Liver (tissue), 9 donors: Measurements from ENCODE around the gene PM20D2. TPM values are rescaled to one million over a fixed set of nuclear protein-coding genes. Genes with fewer than 3 reads are reported as not detected.

Experiments used
- DNase-seq: peaks from one replicate; pipeline ENCODE4 v3.0.0-alpha.2; 2017; ENCODE audit warnings: low spot score
- H3K27ac ChIP-seq, 2 donors: one replicate each; pipeline ENCODE4 v1.7.0; 2013; ENCODE audit warnings: inconsistent platforms in 2 of 2, low read length in 2 of 2, control low read depth in 1 of 2, low read depth in 1 of 2, mild to moderate bottlenecking in 1 of 2
- H3K27me3 ChIP-seq, 4 donors: one replicate each; pipeline versions ENCODE4 v1.6.1 to v1.7.0; 2013; ENCODE audit warnings: low read length in 3 of 4, inconsistent platforms in 1 of 4, mild to moderate bottlenecking in 1 of 4, moderate library complexity in 1 of 4; ENCODE audit not compliant: control insufficient read depth in 4 of 4, insufficient read depth in 4 of 4
- H3K36me3 ChIP-seq, 4 donors: one replicate each; pipeline versions ENCODE4 v1.6.1 to v1.7.0; 2013; ENCODE audit warnings: low read length in 3 of 4, mild to moderate bottlenecking in 3 of 4, low read depth in 1 of 4, moderate library complexity in 1 of 4; ENCODE audit not compliant: control insufficient read depth in 4 of 4, insufficient read depth in 3 of 4
- H3K4me1 ChIP-seq, 4 donors: one replicate each; pipeline versions ENCODE4 v1.6.1 to v1.7.0; 2013; ENCODE audit warnings: low read length in 3 of 4, mild to moderate bottlenecking in 3 of 4, moderate library complexity in 1 of 4; ENCODE audit not compliant: control insufficient read depth in 4 of 4, insufficient read depth in 4 of 4
- H3K4me3 ChIP-seq, 3 donors: one replicate each; pipeline versions ENCODE4 v1.6.1 to v1.7.0; 2013; ENCODE audit warnings: low read length in 3 of 3, control low read depth in 1 of 3, low read depth in 1 of 3, mild to moderate bottlenecking in 1 of 3
- H3K9ac ChIP-seq, 2 donors: one replicate each; pipeline ENCODE4 v1.7.0; 2013; ENCODE audit warnings: low read length in 2 of 2, mild to moderate bottlenecking in 2 of 2, moderate library complexity in 2 of 2, control low read depth in 1 of 2, low read depth in 1 of 2
- H3K9me3 ChIP-seq, 4 donors: one replicate each; pipeline versions ENCODE4 v1.6.1 to v1.7.0; 2013; ENCODE audit warnings: low read length in 3 of 4; ENCODE audit not compliant: control insufficient read depth in 4 of 4
- EGR1 ChIP-seq, 2 donors: IDR thresholded peaks; 2 replicates each; pipeline ENCODE4 v1.6.1; 2016 to 2018; ENCODE audit warnings: antibody characterized with exemption in 2 of 2, low read depth in 2 of 2
- FOXA1 ChIP-seq: IDR thresholded peaks from 2 replicates; pipeline ENCODE4 v1.6.1; 2016; ENCODE audit warnings: antibody characterized with exemption
- FOXA2 ChIP-seq: IDR thresholded peaks from 2 replicates; pipeline ENCODE4 v1.6.1; 2016; ENCODE audit warnings: antibody characterized with exemption
- GABPA ChIP-seq, 2 donors: IDR thresholded peaks in 1 of 2; conservative IDR thresholded peaks in 1 of 2; 2 replicates each; pipeline ENCODE4 v1.6.1; 2016; ENCODE audit warnings: antibody characterized with exemption in 2 of 2, mild to moderate bottlenecking in 1 of 2, moderate library complexity in 1 of 2
- HNF4A ChIP-seq, 2 donors: conservative IDR thresholded peaks; 2 replicates each; pipeline ENCODE4 v1.6.1; 2016; ENCODE audit warnings: antibody characterized with exemption in 2 of 2, mild to moderate bottlenecking in 2 of 2
- JUND ChIP-seq, 2 donors: IDR thresholded peaks; 2 replicates each; pipeline ENCODE4 v1.6.1; 2016; ENCODE audit warnings: antibody characterized with exemption in 2 of 2
- NR2F2 ChIP-seq: IDR thresholded peaks from 2 replicates; pipeline ENCODE4 v1.6.1; 2016; ENCODE audit warnings: antibody characterized with exemption
- RAD21 ChIP-seq, 2 donors: IDR thresholded peaks; 2 replicates each; pipeline ENCODE4 v1.6.1; 2016; ENCODE audit warnings: antibody characterized with exemption in 2 of 2, mild to moderate bottlenecking in 2 of 2
- RXRA ChIP-seq, 2 donors: IDR thresholded peaks; 2 replicates each; pipeline ENCODE4 v1.6.1; 2017 to 2018; ENCODE audit warnings: antibody characterized with exemption in 2 of 2, mild to moderate bottlenecking in 1 of 2
- SP1 ChIP-seq: IDR thresholded peaks from 2 replicates; pipeline ENCODE4 v1.6.1; 2018; ENCODE audit warnings: antibody characterized with exemption, mild to moderate bottlenecking
- TAF1 ChIP-seq: conservative IDR thresholded peaks from 2 replicates; pipeline ENCODE4 v1.6.1; 2016; ENCODE audit warnings: antibody characterized with exemption, mild to moderate bottlenecking
- YY1 ChIP-seq: IDR thresholded peaks from 2 replicates; pipeline ENCODE4 v1.6.1; 2016; ENCODE audit warnings: antibody characterized with exemption, mild to moderate bottlenecking
- WGBS: extraction: QIAGEN DNeasy Blood & Tissue Kit; methylation state at CpG from one replicate; pipeline ENCODE4 v1.1.7; 2013; 5-methylcytosine and 5-hydroxymethylcytosine counted together
- polyA plus RNA-seq, 2 donors: library from polyadenylated mRNA; stranded (reverse) in 1 of 2; unstranded in 1 of 2; fragments of 200-250 nt in 1 of 2; fragments of >200 nt in 1 of 2; fragmentation: Nextera tagmentation in 1 of 2; extraction: Ambion mirVana in 1 of 2; gene quantifications; one replicate each; pipeline versions ENCODE4 v1.2.1 to v1.2.3, GENCODE V29; 2013 to 2015
- total RNA-seq, 2 donors: library from RNA; depleted of rRNA; stranded (reverse); fragments of >200 nt; gene quantifications; one replicate each; pipeline ENCODE4 v1.2.3, GENCODE V29; 2014
- TF ChIP-seq, protein P1 (sequence below): IDR thresholded peaks from 2 replicates; pipeline ENCODE4 v1.6.1; 2016; ENCODE audit warnings: antibody characterized with exemption, mild to moderate bottlenecking
- TF ChIP-seq, protein P2 (sequence below): IDR thresholded peaks from 2 replicates; pipeline ENCODE4 v1.6.1; 2016; ENCODE audit warnings: antibody characterized with exemption
- TF ChIP-seq, protein P3 (sequence below): fragments of 150-350 bp; IDR thresholded peaks from 2 replicates; pipeline ENCODE4 v1.5.1; 2017; ENCODE audit warnings: improper control_type of control experiment, low read depth, low read length; ENCODE audit not compliant: missing input control
- TF ChIP-seq, protein P4 (sequence below): IDR thresholded peaks from 2 replicates; pipeline ENCODE4 v1.6.1; 2016; ENCODE audit warnings: antibody characterized with exemption
- TF ChIP-seq, protein P5 (sequence below): IDR thresholded peaks from 2 replicates; pipeline ENCODE4 v1.6.1; 2016; ENCODE audit warnings: antibody characterized with exemption
- donor health status: healthy.
- donor health status: healthy.
- donor health status: healthy.
- donor health status: healthy.
- donor health status: healthy.

PM20D2 gene
- total and polyA plus RNA-seq, 4 donors, result 1.7 to 12.4 (median 4.5) TPM

DNA sequence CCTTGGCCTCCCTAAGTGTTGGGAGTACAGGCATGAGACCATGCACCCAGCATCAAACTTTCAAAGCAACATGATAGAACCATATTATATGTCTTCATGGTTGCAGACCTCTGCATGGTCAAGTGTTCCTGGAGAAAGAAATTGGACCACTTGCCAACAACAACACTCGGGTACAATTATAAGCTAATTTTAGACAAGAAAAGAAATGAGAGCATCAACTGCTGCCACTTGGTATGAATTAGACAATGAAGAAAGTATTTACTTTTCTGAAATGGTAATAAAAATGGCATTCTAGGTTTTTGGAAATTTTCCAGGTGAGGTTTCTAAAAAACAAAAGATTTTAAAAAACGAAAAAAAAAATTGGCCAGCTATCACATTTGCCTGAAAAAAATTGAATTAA lies 7.7 kb upstream of the PM20D2 start:
- H3K9me3 ChIP-seq, result no peaks in the 10 kb centered on the region
- H3K9ac ChIP-seq, result no peak overlapping the region
- peaks cover 9 to 16% (median 13%) of the 10 kb centered on the region in 4 donors for H3K4me1 ChIP-seq
- H3K27me3 ChIP-seq, result no peaks in the 10 kb centered on the region
- DNase-seq, result no peak
- H3K36me3 ChIP-seq, result no peaks in the 10 kb centered on the region
- no peak overlapping the region for H3K27ac ChIP-seq
- WGBS, result 70% methylated on average over 2 of the region's 2 CpGs
- no peak overlapping the region for H3K4me3 ChIP-seq
- TF ChIP-seq, protein P1, sequence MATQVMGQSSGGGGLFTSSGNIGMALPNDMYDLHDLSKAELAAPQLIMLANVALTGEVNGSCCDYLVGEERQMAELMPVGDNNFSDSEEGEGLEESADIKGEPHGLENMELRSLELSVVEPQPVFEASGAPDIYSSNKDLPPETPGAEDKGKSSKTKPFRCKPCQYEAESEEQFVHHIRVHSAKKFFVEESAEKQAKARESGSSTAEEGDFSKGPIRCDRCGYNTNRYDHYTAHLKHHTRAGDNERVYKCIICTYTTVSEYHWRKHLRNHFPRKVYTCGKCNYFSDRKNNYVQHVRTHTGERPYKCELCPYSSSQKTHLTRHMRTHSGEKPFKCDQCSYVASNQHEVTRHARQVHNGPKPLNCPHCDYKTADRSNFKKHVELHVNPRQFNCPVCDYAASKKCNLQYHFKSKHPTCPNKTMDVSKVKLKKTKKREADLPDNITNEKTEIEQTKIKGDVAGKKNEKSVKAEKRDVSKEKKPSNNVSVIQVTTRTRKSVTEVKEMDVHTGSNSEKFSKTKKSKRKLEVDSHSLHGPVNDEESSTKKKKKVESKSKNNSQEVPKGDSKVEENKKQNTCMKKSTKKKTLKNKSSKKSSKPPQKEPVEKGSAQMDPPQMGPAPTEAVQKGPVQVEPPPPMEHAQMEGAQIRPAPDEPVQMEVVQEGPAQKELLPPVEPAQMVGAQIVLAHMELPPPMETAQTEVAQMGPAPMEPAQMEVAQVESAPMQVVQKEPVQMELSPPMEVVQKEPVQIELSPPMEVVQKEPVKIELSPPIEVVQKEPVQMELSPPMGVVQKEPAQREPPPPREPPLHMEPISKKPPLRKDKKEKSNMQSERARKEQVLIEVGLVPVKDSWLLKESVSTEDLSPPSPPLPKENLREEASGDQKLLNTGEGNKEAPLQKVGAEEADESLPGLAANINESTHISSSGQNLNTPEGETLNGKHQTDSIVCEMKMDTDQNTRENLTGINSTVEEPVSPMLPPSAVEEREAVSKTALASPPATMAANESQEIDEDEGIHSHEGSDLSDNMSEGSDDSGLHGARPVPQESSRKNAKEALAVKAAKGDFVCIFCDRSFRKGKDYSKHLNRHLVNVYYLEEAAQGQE, result no peak
- TF ChIP-seq, protein P2, sequence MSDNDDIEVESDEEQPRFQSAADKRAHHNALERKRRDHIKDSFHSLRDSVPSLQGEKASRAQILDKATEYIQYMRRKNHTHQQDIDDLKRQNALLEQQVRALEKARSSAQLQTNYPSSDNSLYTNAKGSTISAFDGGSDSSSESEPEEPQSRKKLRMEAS, result no peak
- TF ChIP-seq JUND (IDR thresholded peaks at IDR 0.05) (no peak), YY1 (no peak), RXRA (IDR thresholded peaks at IDR 0.05) (no peak), RAD21 (IDR thresholded peaks at IDR 0.05) (no peak), GABPA (IDR thresholded peaks at IDR 0.05 in 1 of 2, conservative IDR thresholded peaks at IDR 0.05 in 1 of 2) (no peak), NR2F2 (no peak), EGR1 (IDR thresholded peaks at IDR 0.05; ENCODE audit: low read depth in 2 of 2) (no peak), FOXA1 (no peak), SP1 (no peak)
- TF ChIP-seq, protein P3, sequence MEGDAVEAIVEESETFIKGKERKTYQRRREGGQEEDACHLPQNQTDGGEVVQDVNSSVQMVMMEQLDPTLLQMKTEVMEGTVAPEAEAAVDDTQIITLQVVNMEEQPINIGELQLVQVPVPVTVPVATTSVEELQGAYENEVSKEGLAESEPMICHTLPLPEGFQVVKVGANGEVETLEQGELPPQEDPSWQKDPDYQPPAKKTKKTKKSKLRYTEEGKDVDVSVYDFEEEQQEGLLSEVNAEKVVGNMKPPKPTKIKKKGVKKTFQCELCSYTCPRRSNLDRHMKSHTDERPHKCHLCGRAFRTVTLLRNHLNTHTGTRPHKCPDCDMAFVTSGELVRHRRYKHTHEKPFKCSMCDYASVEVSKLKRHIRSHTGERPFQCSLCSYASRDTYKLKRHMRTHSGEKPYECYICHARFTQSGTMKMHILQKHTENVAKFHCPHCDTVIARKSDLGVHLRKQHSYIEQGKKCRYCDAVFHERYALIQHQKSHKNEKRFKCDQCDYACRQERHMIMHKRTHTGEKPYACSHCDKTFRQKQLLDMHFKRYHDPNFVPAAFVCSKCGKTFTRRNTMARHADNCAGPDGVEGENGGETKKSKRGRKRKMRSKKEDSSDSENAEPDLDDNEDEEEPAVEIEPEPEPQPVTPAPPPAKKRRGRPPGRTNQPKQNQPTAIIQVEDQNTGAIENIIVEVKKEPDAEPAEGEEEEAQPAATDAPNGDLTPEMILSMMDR, result no peak
- TF ChIP-seq, protein P4, sequence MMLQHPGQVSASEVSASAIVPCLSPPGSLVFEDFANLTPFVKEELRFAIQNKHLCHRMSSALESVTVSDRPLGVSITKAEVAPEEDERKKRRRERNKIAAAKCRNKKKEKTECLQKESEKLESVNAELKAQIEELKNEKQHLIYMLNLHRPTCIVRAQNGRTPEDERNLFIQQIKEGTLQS, result no peak

DNA sequence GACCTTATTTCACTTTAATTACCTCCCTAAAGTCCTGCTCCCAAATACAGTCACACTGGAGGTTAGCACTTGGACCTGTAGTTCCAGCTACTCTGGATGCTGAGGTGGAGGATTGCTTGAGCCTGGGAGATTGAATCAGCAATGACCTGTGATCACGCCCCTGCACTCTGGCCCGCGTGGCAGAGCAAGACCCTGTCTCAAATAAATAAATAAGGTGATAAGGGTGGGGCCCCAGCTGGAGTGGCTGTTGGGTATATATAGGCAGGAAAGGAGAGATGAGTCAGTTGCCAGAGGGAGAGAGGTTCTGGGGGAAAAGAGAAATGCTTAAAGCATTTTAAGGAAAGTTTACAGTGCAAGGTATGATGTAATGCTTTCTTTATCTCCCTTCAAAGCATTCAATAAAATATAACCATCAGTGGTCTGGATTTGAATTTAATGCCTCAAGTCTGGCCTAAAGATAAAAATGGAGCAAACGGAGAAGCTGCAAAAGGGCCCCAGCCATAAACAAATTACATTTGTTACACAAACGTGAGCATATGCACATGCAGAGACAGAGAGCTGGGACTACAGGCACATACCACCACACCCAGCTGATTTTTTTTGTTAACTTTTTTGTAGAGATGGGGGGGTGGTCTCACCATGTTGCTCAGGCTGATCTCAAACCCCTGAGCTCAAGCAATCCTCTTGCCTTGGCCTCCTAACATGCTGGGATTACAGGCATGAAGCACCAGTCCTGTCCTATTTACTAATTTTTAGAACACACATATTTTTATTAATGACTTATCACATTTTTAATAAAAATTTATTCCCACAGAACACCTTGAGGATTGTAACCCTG lies 6.1 kb upstream of the PM20D2 start:
- 83% methylated on average over 5 of the region's 5 CpGs for WGBS
- DNase-seq, result no peak
- peaks cover 9 to 16% (median 13%) of the 10 kb centered on the region in 4 donors for H3K4me1 ChIP-seq

More for the DNA sequence above, 6.1 kb upstream of the PM20D2 start:
- TF ChIP-seq GABPA (IDR thresholded peaks at IDR 0.05 in 1 of 2, conservative IDR thresholded peaks at IDR 0.05 in 1 of 2), result no peak
- TF ChIP-seq, protein P5, sequence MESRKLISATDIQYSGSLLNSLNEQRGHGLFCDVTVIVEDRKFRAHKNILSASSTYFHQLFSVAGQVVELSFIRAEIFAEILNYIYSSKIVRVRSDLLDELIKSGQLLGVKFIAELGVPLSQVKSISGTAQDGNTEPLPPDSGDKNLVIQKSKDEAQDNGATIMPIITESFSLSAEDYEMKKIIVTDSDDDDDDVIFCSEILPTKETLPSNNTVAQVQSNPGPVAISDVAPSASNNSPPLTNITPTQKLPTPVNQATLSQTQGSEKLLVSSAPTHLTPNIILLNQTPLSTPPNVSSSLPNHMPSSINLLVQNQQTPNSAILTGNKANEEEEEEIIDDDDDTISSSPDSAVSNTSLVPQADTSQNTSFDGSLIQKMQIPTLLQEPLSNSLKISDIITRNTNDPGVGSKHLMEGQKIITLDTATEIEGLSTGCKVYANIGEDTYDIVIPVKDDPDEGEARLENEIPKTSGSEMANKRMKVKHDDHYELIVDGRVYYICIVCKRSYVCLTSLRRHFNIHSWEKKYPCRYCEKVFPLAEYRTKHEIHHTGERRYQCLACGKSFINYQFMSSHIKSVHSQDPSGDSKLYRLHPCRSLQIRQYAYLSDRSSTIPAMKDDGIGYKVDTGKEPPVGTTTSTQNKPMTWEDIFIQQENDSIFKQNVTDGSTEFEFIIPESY, result no peak
- TF ChIP-seq FOXA2, result no peak
- no peak for TF ChIP-seq EGR1 (IDR thresholded peaks at IDR 0.05; ENCODE audit: low read depth in 2 of 2)
- no peak for TF ChIP-seq TAF1
- no peak for TF ChIP-seq HNF4A (conservative IDR thresholded peaks at IDR 0.05)
- TF ChIP-seq SP1, result no peak
- TF ChIP-seq, protein P2, result no peak
- TF ChIP-seq, protein P4, result no peak
- no peak for TF ChIP-seq FOXA1
- Histone ChIP-seq H3K9ac (no peak overlapping the region), H3K36me3 (no peaks in the 10 kb centered on the region), H3K9me3 (no peaks in the 10 kb centered on the region), H3K4me3 (no peak overlapping the region), H3K27me3 (no peaks in the 10 kb centered on the region), H3K27ac (no peak overlapping the region)
